NCI-H146 treated with DMSO at 0.1 percent for 48 hours (cell line): ENCODE results near the gene PER2.
"Not testable (repeated sequence)": the region's sequence is repeated elsewhere in the genome, so short reads cannot be mapped to it uniquely, and the experiment has no call there.

ENCODE experiments used
- DNase-seq: peaks from one replicate; lab custom pipeline; 2025; ENCODE audit not compliant: unreplicated experiment; lab: John Stamatoyannopoulos, UW

PER2 gene

DNA sequence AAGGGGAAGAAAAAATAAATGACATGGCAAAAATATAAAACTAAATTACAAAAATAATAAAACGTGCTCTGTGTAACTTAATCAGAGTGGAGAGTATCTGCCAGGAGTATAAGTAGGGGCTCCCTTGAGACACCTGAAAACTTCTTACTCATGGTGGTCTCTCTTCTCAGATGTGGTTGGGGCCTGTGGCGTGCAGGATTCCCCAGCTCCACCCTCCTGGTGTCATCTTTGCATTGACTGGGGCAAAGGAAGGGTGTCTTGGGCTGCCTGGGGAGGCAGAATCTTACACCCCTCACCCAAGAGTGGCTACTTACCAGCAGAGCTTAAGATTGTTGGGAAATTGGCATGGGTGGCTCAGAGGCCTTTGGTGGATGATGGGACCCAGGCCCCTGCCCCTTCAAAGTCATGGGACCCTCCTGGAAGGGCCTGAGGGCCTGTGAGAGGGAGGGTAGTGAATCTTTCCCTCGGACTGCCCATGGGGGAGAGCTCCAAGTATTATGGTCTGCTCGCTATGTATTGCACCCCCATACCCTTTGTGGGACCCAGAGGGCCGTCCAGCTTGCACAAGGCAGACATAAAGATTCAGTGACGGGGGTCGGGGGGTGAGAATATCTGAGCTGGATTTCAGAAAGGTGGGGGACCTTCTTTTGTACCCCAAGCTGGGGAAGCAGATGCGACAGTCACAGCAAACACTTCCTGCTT, 25.0 kb upstream of the PER2 start:
- no peak for DNase-seq

DNA sequence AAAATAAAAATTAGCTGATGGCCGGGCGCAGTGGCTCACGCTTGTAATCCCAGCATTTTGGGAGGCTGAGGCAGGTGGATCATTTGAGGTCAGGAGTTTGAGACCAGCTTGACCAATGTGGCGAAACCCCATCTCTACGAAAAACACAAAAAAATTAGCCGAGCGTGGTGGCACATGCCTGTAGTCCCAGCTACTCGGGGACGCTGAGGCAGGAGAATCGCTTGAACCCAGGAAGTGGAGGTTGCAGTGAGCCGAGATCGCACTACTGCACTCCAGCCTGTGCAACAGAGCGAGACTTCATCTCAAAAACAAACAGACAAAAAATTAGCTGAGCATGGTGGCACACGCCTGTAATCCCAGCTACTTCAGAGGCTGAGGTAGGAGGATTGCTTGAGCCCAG, 22.3 kb upstream of the PER2 start:
- DNase-seq: not testable (repeated sequence)

DNA sequence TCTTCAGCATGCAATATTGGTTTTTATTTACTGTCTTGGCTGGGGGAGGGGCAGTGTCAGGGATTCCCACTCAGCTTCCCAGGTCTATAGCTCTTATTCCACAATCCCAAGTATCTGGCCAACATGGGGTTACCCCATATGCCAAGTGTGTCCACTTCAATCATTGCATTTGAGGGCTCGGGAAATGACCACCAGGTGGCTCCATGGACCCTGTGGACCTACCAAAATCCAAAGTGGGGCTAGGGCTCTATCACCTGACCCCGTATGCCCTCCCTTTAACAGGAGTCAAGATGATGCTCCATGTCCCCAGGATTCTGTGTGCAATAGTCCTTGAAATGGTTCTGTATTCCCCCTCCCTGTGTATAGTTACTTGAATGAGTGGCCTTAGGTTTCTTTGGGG, 19.8 kb upstream of the PER2 start:
- no peak for DNase-seq

DNA sequence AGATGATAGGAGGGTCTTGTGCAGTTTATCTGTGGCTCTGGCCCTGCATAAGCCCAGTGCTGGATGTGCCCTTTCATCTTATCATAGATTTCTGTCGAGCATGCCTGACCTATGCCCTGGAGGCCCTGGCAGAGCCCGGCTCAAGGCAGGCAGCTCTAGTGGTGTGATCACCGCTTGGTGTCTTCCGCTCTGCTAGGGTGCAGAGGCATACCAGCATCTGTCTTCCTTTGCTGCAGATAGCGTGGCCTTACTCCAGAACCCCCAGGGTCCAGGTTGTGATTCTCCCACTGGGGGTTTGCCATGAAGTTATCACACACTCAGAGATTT, 18.2 kb upstream of the PER2 start:
- DNase-seq: no peak

DNA sequence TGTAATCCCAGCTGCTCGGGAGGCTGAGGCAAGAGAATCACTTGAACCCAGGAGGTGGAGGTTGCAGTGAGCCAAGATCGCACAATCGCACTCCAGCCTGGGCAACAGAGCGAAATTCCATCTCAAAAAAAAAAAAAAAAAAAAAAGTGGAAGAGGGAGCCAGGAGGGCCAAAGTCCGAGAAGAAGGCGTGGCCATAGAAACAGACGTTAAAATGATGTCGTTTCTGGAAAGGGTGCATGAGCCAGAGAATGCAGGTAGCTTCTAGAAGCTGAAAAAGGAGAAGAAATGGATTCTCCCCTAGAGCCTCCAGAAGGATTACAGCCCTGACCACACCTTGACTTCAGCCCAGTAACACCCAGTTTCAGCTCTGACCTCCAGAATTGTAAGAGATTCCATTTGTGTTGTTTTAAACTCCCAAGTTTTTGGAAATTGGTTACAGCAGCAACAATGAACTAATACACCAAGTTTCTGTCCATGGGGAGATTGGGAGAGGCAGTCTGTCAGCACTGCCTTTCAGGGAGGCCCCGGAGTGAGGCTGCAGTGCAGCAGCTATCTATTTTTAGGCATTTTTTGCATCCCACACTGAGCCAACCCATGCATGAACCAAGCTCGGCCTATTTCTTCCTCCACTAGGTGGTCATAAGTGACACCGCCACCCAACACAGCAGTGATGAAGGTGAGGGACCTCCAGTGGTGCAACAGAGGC, 17.7 kb upstream of the PER2 start:
- DNase-seq: no peak

DNA sequence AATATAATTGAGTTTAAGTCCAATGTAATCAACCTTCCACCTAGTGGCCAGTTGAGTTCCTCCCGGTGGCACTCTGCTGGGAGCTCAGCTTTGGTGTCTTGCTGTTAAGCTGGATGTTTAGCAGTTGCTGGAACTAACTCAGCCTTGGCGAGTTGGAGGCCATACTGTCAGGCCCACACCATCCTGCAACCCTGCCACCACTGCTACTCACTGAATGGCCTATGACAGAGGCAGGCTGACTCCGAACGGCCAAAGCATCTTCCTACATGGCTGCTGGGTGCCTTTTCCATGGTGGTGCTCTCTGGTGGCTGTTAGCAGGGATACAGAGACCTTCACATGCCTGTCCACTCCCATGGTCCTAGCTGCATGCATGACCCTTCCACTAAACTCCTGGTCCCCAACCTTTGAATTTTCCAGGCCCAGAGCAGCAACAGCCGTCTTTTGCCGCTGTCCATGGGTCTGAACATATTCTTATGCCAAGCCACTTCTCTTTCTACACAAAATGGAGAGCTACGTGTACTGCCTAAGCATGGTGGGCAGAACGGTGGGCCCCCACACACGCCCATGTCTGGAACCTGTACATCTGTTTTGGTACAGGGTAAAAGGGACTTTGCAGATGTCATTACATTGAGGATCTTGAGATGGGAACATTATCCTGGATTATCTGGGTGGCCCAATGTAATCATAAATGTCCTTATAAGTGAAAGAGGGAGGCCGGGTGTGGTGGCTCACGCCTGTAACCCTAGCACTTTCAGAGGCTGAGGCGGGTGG, 16.9 kb upstream of the PER2 start:
- no peak for DNase-seq

DNA sequence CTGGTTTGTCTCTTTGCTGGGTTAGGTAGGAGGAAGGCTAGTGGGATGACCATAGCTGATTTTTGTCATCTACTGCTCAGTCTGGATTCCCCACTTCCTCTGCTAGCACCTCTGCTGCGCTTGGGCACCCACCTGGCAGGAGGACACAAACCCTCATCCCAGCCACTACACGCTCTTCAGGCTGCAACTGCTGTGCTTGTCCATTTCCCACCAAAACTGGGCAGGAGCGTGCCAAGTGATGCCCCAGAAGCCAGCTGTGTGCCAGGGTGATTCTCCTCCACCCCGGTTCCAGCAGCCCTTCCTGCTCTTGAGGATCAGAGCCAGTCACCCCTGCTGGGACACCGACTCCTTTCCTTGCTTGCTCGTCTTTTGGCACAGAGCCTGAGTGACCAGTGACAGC, 15.7 kb upstream of the PER2 start:
- DNase-seq: no peak

DNA sequence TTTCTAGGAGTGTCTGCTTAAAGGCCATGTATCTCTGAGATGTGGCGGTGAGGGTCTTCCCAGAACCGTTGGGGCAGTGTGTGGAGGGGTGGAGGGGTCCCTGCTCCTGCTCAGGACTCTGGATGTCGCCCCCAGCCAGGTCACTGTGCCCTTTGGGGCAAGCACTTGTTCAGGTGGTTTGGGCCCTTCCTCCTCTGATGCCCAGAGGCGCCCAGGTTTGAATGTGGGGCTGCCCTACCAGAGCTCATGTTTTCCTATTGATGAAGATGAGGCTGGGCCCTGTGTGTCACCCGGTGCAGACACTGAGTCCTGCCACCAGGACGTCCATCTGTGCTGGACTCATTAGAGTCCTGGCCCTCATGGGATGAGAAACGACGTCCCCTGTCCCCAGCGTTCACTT, 14.3 kb upstream of the PER2 start:
- DNase-seq: no peak

DNA sequence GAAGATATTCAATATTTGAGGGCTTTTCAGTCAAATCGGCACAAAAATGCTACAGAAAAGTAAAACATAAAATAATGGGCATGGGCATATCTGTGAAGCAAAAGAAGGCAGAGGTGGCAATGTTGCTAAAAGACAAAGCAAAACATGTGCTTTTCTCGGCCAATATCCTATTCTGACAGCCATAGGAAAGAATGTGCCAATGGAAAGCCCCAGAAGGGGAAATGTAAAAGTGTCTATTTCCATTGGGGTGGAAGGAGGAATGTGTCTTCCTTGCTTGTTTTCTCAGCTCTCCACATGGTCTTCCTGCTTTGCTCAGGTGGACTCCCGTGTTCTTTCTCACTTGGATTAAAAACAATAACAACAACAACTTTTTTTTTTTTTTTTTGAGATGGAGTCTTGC, 13.7 kb upstream of the PER2 start:
- no peak for DNase-seq

DNA sequence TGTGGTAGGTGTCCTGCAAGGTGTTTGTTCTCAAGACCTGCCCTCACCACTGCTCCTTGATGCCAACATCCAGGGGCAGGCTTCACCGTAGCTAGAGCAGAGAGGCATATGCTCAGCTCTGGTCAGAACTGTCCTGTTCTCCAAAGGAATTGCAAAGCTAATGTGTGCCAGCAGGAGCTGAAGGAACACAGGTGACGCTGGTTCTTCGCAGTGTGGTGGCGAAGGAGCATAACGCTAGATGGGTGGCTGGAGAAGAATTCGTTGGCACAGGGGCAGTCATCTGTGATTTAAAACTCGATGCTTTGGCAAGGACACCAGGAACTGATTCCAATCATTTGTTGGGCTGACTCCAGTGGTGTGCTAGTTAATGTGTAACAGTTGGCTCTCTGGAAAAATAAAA, 11.4 kb upstream of the PER2 start:
- DNase-seq: no peak

DNA sequence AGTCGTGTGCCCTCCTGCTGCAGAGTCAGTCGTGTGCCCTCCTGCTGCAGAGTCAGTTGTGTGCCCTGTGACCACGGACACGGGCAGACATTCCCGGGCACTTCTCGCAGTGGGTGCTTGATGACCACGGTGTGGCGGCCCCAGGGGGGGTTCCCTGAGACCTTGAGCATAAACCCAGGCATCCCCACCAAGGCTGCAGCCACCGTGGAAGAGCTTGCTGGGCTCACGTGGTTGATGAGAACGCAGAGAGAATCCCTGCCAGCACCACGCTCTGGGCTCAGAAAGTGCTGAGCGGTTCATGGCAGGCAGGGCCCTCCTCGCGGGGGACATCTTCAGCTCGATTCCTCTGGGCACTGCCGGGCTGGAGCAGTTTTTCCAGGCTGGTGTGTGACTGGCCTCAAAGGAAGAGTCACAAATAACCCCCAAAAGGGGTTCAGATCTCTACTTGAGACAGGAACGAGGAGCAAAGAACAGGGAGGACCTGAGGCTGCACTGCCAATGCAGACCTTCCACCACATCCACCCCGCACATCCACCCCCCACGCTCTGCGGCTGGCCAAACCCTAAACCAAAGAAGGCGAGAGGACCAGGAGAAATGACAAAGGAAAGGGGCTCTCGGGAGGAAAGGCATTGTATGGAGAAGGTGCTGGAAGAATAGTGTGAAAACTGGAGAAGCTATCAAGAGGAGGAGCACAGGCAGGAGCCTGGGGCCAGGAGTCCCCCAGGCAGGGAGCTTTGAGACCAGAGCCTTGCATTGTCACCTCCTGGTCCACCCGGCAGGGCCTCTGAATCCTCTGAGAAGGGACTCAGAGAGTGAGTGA, 8.4 kb upstream of the PER2 start:
- DNase-seq: no peak

DNA sequence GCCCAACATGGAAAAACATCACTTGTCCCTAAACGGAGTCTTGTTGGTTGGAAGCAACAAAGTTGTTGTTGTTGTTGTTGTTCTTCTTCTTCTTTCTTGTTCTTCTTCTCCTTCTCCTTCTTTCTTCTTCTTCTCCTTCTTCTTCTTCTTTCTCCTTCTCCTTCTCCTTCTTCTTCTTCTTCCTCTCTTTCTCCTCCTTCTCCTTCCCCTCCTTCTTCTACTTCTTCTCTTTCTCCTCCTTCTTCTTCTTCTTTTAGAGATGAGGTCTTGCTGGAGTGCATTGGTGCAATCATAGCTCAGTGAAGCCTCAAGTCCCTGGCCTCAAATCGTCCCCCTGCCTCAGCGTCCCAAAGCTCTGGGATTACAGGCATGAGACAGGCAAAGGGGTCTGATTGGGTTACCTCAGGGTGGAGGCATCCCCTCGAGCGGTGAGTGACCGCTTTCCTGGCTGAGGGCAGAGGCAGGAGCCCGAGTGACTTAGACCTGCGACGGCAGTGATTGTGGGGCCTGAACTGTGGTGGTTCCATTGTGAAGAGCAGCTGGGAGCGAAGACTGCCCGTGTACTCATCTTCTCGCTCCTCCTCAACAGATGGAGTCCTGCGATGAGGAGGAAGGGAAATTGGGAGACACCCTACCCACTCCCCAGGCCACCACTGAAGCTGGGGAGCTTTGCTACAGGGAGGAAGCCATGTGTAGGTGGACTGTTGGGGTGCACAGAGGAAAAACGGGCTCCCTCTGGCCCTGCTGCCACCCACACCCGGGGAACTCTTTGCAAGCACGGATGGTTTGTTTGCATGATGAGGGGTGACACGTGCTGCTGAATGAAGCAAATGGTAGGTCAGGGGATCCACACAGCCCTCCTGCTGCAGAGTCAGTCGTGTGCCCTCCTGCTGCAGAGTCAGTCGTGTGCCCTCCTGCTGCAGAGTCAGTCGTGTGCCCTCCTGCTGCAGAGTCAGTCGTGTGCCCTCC, 7.0 kb upstream of the PER2 start:
- DNase-seq: no peak

DNA sequence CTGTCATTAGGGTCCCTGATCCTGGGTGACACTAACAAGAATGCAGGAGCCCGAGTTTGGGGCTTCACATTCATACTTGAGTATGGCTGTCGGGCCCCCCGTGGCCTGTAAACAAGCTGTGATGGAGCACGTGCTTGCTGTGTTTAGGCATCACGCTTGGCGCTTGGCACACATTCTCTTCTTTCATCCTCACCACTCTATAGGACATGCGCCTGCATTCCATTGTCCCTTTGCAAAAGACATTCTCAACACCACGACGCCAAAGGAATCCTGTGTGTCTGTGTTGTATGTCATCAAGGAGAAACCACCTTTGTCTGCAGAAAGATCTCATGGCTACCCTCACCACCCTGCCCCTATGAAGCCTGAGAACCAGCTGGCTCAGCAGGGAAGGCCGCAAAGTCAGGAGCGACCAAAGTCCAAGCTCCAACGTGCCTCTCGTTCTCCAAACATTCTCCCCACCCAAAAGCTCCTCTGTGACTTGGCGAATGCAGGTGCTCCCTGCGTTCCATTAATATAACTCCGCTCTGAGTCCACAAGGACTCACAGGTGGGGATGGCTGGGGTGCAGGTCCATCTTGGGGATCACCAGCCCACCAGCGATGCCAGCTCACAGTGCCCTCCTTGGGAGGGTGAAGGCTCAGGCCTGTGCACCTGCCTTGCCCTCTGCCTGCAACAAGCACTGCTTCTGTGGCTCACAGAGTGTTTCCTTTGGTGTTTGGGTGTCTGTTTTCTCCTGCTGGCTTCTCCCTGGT, 6.2 kb upstream of the PER2 start:
- no peak for DNase-seq

DNA sequence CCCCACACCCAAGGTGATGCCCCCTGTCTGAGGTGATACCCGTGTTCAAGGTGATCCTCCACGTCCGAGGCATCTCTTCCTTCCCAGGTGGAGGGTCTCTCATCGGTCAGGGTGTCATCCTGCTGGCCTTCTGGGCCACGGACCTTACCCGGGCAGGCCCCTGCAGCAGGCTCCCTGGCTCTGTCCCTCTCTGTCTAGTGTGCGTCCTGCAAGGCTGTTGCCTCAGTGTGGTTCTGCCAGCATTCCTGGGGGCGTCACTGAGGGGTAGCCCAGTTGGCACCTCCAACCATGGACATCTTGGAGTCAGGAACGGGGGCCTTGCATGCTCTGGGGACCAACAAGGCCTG, 5.6 kb upstream of the PER2 start:
- DNase-seq: no peak

DNA sequence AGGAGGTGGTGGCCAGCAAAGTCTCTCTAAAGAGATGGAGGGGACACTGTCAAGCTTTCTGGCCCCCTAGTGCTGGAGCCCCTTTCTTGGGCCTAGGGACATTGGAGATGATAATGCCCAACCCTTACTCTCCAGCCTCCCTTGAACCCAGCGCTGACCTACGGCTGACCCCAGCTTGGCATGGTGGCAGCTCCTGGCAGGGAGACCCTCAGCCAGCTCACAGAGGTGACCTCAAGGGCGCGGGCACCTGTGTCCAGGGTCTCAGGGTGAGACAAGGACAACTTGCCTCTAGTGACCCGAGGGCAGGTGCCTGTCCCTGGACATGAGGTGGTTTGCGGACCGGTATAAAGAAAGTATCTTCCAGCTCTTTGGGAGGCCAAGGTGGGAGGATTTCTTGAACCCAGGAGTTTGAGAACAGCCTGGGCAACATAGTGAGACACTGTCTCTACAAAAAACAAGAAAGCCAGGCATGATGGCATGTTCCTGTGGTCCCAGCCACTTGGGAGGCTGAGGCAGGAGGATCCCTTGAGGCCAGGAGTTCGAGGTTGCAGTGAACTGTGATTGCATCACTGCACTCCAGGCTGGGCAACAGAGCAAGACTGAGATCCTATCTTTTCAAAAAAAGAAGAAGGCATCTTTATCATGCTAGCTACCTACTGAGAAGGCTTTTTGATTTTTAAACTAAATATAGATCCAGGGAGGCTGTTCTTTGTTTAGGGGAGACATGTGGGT, 3.3 kb upstream of the PER2 start:
- no peak for DNase-seq

DNA sequence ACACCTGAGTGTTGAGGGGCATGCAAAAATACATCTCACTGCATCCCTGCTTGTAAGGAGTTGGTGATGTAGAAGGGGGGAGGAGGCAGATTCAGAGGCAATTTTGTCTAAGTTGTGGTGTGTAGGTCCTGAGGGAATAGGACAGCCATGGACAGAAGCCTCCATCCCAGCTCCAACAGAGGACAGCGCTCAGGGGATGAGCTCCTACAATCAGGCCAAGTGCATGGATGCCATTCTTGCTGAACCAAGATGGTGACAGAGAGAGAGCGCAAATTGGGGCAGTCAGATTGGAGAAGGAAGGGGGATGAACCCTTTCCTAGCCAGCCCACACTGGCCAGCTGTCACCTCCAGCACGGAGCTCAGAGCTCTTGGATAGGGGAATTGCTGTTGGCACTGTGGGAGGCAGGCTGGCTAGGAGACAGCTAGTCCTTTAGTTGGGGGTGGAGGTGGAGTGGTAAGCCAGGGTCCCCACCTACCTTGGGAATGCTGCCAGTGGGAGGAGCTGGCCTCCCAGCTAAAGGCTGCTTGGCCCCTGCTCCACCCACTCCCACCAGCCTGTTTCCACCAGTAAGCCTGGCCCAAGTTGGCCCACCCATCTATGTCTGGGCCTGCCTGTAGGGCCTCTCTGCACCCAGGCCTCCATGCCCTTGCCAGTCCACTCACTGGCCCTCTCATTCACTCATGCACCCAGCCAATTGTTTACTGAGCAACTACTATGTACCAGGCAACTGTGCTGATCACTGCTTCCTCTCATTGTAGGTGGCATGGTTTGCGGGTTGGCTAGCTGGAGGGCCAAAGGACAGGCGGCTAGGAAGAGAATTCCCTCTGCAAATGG, 2.5 kb upstream of the PER2 start:
- no peak for DNase-seq

DNA sequence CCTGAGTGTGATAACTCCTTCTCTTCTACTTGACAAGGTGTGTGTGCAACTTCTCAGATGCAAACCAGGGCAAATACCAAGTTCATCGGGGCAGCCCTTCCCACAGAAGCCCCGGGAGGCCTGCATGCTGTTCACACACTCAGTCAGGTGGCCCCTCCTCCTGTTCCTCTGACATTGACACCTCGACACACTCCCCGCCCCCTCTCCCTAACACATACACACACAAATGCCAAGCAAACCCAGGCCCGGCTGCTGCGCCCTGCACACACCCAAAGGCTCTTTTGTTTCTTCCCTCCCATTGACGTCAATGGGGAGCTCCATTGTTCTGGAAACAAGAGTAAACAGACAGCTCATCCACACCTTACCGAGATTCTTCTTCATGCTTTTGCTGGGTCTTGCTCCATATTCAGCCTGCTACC, 1.7 kb upstream of the PER2 start:
- DNase-seq: peak; percentile 78

DNA sequence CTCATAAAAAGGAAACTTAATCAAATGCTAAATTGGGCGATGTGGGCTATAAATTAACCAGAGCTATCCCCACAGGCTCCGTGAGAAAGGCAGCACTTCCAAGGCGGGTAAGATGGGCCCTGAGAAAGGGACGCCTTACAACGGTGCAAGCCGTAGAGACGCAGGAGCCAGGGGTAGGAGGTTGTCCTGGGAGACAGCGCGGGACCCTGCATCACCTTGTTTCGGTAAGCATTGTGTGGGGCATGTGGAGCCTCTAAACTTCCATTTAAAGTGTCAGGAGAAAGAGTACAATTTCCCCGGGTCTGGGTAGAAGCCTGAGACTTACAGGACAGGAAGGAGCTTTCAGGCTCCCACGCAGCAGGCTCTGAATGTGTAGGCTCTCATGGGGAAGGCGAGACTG, 1.2 kb upstream of the PER2 start:
- no peak for DNase-seq
